Tibial artery (tissue), 4 donors: ENCODE data around the gene MT4.

Experiments
- DNase-seq, 2 donors: peaks; one replicate each; pipeline ENCODE4 v3.0.0-alpha.2; 2019
- H3K27ac ChIP-seq, 2 donors: fragments of 200-600 bp; sonication (generic) in 1 of 2; 1 replicate in 1 of 2; 2 replicates in 1 of 2; pipeline ENCODE4 v1.5.1; 2018 to 2019; ENCODE audit warnings: mild to moderate bottlenecking in 1 of 2
- H3K27me3 ChIP-seq, 2 donors: fragments of 200-600 bp; sonication (generic) in 1 of 2; one replicate each; pipeline versions ENCODE4 v1.5.1 to v1.6.0; 2016 to 2019
- H3K36me3 ChIP-seq, 3 donors: fragments of 200-600 bp; sonication (generic) in 2 of 3; one replicate each; pipeline ENCODE4 v1.5.1; 2016 to 2019; ENCODE audit warnings: mild to moderate bottlenecking in 2 of 3
- H3K4me1 ChIP-seq, 4 donors: fragments of 200-600 bp; sonication (generic) in 2 of 4; 1 replicate in 3 of 4; 2 replicates in 1 of 4; pipeline ENCODE4 v1.5.1; 2016 to 2019
- H3K4me3 ChIP-seq, 2 donors: fragments of 200-600 bp; sonication (generic) in 1 of 2; 1 replicate in 1 of 2; 2 replicates in 1 of 2; pipeline ENCODE4 v1.5.1; 2018 to 2019; ENCODE audit warnings: mild to moderate bottlenecking in 2 of 2
- H3K9me3 ChIP-seq, 3 donors: fragments of 200-600 bp; sonication (generic) in 1 of 3; one replicate each; pipeline ENCODE4 v1.5.1; 2016 to 2019
- CTCF ChIP-seq, 2 experiments: fragments of 200-600 bp in 1 of 2; fragments of 450-650 bp in 1 of 2; IDR thresholded peaks; one replicate each; pipeline ENCODE4 v1.5.1; 2017 to 2019; ENCODE audit warnings: antibody characterized with exemption in 2 of 2, mild to moderate bottlenecking in 1 of 2, moderate library complexity in 1 of 2
- intact Hi-C: fragments of 100-400 bp; cut with DNase I; formaldehyde crosslinking; loops from one replicate; pipeline ENCODE4 v1.15.0; 2023; ENCODE audit warnings: low total_unique reads

Gene MT4

DNA sequence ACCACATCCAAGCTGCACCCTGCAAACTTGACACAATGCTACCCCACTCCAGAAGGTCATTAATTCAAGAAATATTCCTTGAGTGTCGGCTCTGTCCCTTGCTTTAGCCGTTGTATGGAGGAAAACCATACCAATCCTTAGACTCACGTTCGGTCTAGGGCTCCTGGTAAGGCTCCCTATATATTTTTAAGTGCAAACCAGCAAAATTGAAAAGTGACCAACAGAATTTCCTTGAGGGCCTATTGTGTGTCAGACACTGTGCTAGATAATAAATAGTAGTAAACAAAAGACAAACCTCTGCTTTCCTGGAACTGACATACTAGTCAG, 44.7 kb upstream of the MT4 start:
- no peak for TF ChIP-seq CTCF (IDR thresholded peaks at IDR 0.05)
- intact Hi-C loops: no loop called here
- H3K36me3 ChIP-seq: no peaks in the 10 kb centered on the region
- H3K27ac ChIP-seq: peak overlapping the region; percentile 93 to 94
- DNase-seq: no peak
- peak overlapping the region; percentile 96 for H3K4me3 ChIP-seq
- H3K9me3 ChIP-seq: no peaks in the 10 kb centered on the region
- peaks cover 0 to 41% (median 32%) of the 10 kb centered on the region in 4 donors for H3K4me1 ChIP-seq
- H3K27me3 ChIP-seq: peaks cover 0 to 2% of the 10 kb centered on the region in 2 donors

DNA sequence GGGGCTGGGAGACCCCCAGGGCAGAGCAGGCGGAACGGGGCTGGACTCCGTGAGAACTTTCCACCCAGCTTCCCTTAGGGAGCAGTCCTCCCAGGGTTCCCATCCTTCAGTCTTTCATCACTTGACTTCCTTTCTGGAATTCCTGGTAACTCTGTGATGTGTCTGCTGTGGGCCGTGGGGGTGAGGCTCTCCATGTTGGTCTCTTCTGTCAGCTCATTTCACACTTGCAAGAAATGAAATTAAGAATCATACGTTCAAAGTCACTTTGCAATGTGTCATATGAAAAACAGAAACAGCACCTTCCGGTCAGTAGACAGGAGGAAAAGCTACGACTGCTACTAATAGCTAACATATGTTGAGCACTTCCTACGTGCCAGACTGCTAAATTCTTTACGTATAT, 39.6 kb upstream of the MT4 start:
- intact Hi-C loops: no loop called here
- no peaks in the 10 kb centered on the region for H3K9me3 ChIP-seq
- H3K4me1 ChIP-seq: peaks cover 0 to 4% (median 2%) of the 10 kb centered on the region in 4 donors
- TF ChIP-seq CTCF (IDR thresholded peaks at IDR 0.05): no peak
- H3K4me3 ChIP-seq: no peak overlapping the region
- H3K27ac ChIP-seq: no peak overlapping the region
- DNase-seq: no peak
- peaks cover 0 to 10% of the 10 kb centered on the region in 2 donors for H3K27me3 ChIP-seq
- H3K36me3 ChIP-seq: no peaks in the 10 kb centered on the region

GRCh38 chr16:56530872-56531271, 34.0 kb upstream of the MT4 start:
- no peak for TF ChIP-seq CTCF (IDR thresholded peaks at IDR 0.05)
- Histone ChIP-seq H3K4me1 (no peaks in the 10 kb centered on the region), H3K27me3 (peaks cover 0 to 12% of the 10 kb centered on the region in 2 donors), H3K27ac (no peak overlapping the region), H3K36me3 (no peaks in the 10 kb centered on the region), H3K9me3 (no peaks in the 10 kb centered on the region), H3K4me3 (no peak overlapping the region)
- no peak for DNase-seq
- intact Hi-C loops: no loop called here

DNA sequence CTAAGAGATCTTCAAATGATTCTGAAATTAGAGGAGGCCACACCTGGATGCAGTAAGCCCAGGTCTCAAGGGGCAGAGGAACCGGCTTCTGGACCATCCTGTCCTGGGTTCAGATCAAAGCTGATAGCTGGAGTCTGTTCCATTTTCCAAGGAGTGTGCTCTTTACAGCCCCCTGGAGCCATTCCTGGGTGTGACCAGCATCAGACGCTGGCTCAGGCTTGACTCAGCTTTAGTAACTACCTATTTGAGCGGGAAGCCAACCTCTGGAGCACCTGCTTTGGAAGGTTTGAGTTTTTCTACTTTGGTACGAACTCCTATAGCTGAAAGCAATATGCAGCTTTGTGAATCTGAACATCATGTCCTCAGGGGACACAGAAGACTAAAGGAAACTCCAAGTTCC, 32.2 kb upstream of the MT4 start:
- H3K27me3 ChIP-seq: peaks cover 0 to 10% of the 10 kb centered on the region in 2 donors
- H3K27ac ChIP-seq: no peak overlapping the region
- DNase-seq: no peak
- no peaks in the 10 kb centered on the region for H3K36me3 ChIP-seq
- no peaks in the 10 kb centered on the region for H3K9me3 ChIP-seq
- intact Hi-C loops: no loop called here
- H3K4me1 ChIP-seq: no peaks in the 10 kb centered on the region
- no peak for TF ChIP-seq CTCF (IDR thresholded peaks at IDR 0.05)
- no peak overlapping the region for H3K4me3 ChIP-seq

GRCh38 chr16:56534847-56535383, 30.0 kb upstream of the MT4 start:
- Histone ChIP-seq H3K4me1 (no peaks in the 10 kb centered on the region), H3K27me3 (peaks cover 0 to 14% of the 10 kb centered on the region in 2 donors), H3K9me3 (no peaks in the 10 kb centered on the region), H3K36me3 (no peaks in the 10 kb centered on the region), H3K27ac (no peak overlapping the region), H3K4me3 (no peak overlapping the region)
- intact Hi-C loops: no loop called here
- TF ChIP-seq CTCF (IDR thresholded peaks at IDR 0.05): no peak
- DNase-seq: no peak

DNA sequence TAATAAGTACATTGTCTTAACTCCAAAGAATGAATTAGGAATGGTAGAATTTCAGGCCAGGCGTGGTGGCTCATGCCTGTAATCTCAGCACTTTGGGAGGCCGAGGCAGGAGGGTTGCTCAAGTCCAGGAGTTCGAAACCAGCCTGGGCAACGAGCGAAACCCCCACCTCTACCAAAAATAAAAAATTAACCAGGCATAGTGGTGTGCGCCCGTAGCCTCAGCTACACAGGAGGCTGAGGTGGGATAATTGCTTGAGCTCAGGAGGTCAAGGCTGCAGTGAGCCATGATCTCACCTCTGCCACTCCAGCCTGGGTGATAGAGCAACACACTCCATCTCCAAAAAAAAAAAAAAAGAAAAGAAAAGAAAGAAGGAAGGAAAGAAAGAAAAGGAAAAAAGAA, 26.5 kb upstream of the MT4 start:
- no peaks in the 10 kb centered on the region for H3K36me3 ChIP-seq
- no peak for DNase-seq
- H3K27me3 ChIP-seq: peaks cover 0 to 17% of the 10 kb centered on the region in 2 donors
- H3K4me3 ChIP-seq: no peak overlapping the region
- no peaks in the 10 kb centered on the region for H3K4me1 ChIP-seq
- intact Hi-C loops: no loop called here
- H3K27ac ChIP-seq: no peak overlapping the region
- TF ChIP-seq CTCF (IDR thresholded peaks at IDR 0.05): no peak
- H3K9me3 ChIP-seq: no peaks in the 10 kb centered on the region
